K562 (cell line): ENCODE measurements around the gene TBCC. TPM values are rescaled to one million over a fixed set of nuclear protein-coding genes. Genes with fewer than 3 reads are reported as not detected.

Source experiments
- BRF2 ChIP-seq: IDR thresholded peaks from 3 replicates; pipeline ENCODE4 v1.6.1; 2011; ENCODE audit warnings: borderline replicate concordance, mild to moderate bottlenecking; ENCODE audit not compliant: insufficient read length, insufficient read depth
- CC2D1A ChIP-seq: fragments of 450-650 bp; IDR thresholded peaks from 2 replicates; pipeline ENCODE4 v1.6.1; 2017; ENCODE audit warnings: mild to moderate bottlenecking
- FOXP4 ChIP-seq: sonication (generic); formaldehyde crosslinking; IDR thresholded peaks from 2 replicates; pipeline ENCODE4 v1.8.0; 2022; ENCODE audit warnings: mild to moderate bottlenecking, missing genetic modification reagents, borderline replicate concordance
- KDM1A ChIP-seq, 2 experiments: fragments of 450-650 bp; IDR thresholded peaks; 2 replicates each; pipeline ENCODE4 v1.6.1; 2016; ENCODE audit warnings: mild to moderate bottlenecking in 2 of 2
- KLF10 ChIP-seq: fragments of 250-450 bp; sonication (Bioruptor Pico); IDR thresholded peaks from 2 replicates; pipeline ENCODE4 v1.6.1; 2021; ENCODE audit warnings: matching md5 sums
- MLLT1 ChIP-seq, 2 experiments: fragments of 450-650 bp; IDR thresholded peaks; 2 replicates each; pipeline ENCODE4 v1.6.1; 2016
- PPARD ChIP-seq: fragments of 250-450 bp; sonication (Bioruptor Pico); IDR thresholded peaks from 2 replicates; pipeline ENCODE4 v1.8.0; 2022; ENCODE audit warnings: inconsistent platforms, mild to moderate bottlenecking, moderate library complexity
- STAT5A ChIP-seq: IDR thresholded peaks from 2 replicates; pipeline ENCODE4 v1.6.1; 2012; ENCODE audit warnings: low read length, inconsistent platforms, borderline replicate concordance
- THRA ChIP-seq: fragments of 450-650 bp; IDR thresholded peaks from 2 replicates; pipeline ENCODE4 v1.6.1; 2017; ENCODE audit warnings: mild to moderate bottlenecking, moderate library complexity
- THRB ChIP-seq: fragments of 450-650 bp; formaldehyde crosslinking; conservative IDR thresholded peaks from 2 replicates; pipeline ENCODE4 v1.4.0; 2022; ENCODE audit warnings: mild to moderate bottlenecking, missing genetic modification characterization
- ZBTB2 ChIP-seq: fragments of 450-650 bp; IDR thresholded peaks from 2 replicates; pipeline ENCODE4 v1.6.1; 2016; ENCODE audit warnings: antibody characterized with exemption
- ZBTB8A ChIP-seq: fragments of 450-650 bp; IDR thresholded peaks from 2 replicates; pipeline ENCODE4 v1.6.1; 2018; ENCODE audit warnings: mild to moderate bottlenecking, moderate library complexity; ENCODE audit not compliant: partially characterized antibody
- ZMIZ1 ChIP-seq, 2 experiments: fragments of 150-350 bp in 1 of 2; IDR thresholded peaks; 2 replicates each; pipeline ENCODE4 v1.6.1; 2012 to 2016; ENCODE audit warnings: low read depth in 2 of 2, low read length in 2 of 2, mild to moderate bottlenecking in 1 of 2, moderate library complexity in 1 of 2
- polyA plus RNA-seq, 8 experiments: library from polyadenylated mRNA; depleted of rRNA in 4 of 8; stranded (reverse) in 5 of 8; unstranded in 3 of 8; fragments of >200 nt; fragmentation: Nextera tagmentation in 2 of 8; fragmentation: Illumina TruSeq in 1 of 8; extraction: Ambion mirVana in 2 of 8; extraction: Trizol in 1 of 8; gene quantifications; 2 replicates each; pipeline versions ENCODE4 v1.2.1 to v1.2.3, GENCODE V29; 2011 to 2014; ENCODE audit warnings: inconsistent platforms in 1 of 8, missing spikeins in 1 of 8
- total RNA-seq, 7 experiments: library from RNA; depleted of rRNA in 6 of 7; stranded (reverse); fragments of >200 nt in 6 of 7; fragmentation: Illumina TruSeq in 2 of 7; extraction: Trizol in 2 of 7; gene quantifications; 2 replicates each; pipeline versions ENCODE4 v1.2.1 to v1.2.3, GENCODE V29; 2011 to 2021; ENCODE audit warnings: low replicate concordance in 1 of 7

TBCC gene
- total and polyA plus RNA-seq, 9 of the 15 experiments (the other 6 are each of a cell fraction or from before 2014, with no cell fraction given): 2.8 to 34.1 (median 23.3) TPM

- TF ChIP-seq CC2D1A: no peak
- TF ChIP-seq THRA: no peak
- TF ChIP-seq FOXP4: no peak
- TF ChIP-seq PPARD (CRISPR knock-in tag): no peak
- TF ChIP-seq THRB: no peak
- no peak for TF ChIP-seq ZBTB2
- no peak for TF ChIP-seq KLF10 (CRISPR knock-in tag)
- no peak for TF ChIP-seq KDM1A (IDR thresholded peaks at IDR 0.05)
- peak; percentile 71 to 75; a peak in 3 of 4 replicates for TF ChIP-seq MLLT1 (IDR thresholded peaks at IDR 0.05)
- no peak for TF ChIP-seq BRF2
- TF ChIP-seq ZBTB8A: no peak
- no peak for TF ChIP-seq STAT5A
- TF ChIP-seq ZMIZ1 (IDR thresholded peaks at IDR 0.05; ENCODE audit: low read depth in 2 of 2, low read length in 2 of 2): peak in 1 of 2 experiments; percentile 37; a peak in 1 of 4 replicates
Measured at GRCh38 chr6:42745640-42746462, at the start of gene TBCC (continued).
